Measurements from ENCODE around the gene CRB2.

CRB2 gene

DNA sequence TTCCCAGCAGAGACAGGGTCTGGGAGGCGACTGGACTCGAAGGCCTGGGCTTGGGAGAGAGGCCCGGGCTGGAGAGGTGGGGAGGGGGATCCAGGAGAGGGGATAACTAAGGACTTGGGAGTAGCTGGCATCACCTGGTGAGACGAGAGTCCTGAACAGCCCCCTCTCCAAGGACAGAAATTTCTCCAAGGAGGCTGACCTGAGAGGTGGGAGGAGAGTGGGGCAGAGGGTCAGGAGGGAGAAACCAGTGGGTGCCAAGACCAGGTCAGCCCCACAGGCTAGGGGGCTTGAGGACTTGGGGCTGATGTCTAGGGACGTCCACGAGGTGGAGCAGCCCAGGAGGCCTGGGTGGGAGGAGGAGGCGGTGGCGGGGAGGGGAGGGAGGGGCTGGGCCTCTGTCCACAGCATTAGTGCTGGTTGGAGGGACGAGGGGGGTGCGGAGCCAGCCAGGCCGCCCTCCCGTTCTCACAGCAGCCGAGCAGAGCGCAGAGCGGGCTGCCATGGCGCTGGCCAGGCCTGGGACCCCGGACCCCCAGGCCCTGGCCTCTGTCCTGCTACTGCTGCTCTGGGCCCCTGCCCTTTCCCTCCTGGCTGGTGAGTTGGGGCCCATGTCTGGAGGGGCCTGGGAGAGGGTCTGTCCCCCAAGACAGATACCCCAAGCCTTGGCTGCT, at the start of gene CRB2:
Gene CRB2 (plus strand): TSS at position 437 of the 671 bp plus-strand sequence. CDS start 64 bp downstream, at position 501.
- Histone ChIP-seq H3K4me1 (ENCODE audit: control insufficient read depth, low read depth, low read length) (peaks cover 40% of the 10 kb centered on the region), H3K9me3 (ENCODE audit: control insufficient read depth, low read depth, low read length) (no peaks in the 10 kb centered on the region), H3K36me3 (ENCODE audit: control insufficient read depth, low read depth, low read length) (no peaks in the 10 kb centered on the region), H3K27ac (ENCODE audit: low read length) (no peak within 1 kb of the TSS), H3K4me3 (ENCODE audit: low read length) (peak within 1 kb of the TSS; percentile 61), H3K9ac (ENCODE audit: low read length) (peak within 1 kb of the TSS; percentile 50), H3K27me3 (ENCODE audit: control insufficient read depth, insufficient read depth, low read length) (no peaks in the 10 kb centered on the region)

DNA sequence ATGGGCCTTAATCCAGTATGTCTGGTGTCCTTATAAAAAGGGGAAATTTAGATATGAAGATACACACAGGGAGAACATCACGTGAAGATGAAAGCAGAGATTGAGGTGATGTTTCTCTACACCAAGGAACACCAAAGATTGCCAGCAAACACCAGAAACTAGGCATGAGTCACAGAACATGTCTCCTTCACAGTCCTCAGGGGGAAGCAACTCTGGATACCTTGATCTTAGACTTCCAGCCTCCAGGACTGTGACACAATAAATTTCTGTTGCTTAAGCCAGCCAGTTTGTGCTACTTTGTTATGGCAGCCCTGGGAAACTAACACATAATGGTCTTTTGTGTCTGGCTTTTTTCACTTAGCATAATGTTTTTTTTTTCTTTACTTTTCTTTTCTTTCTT, 46.4 kb upstream of the CRB2 start:
- Histone ChIP-seq H3K9me3 (ENCODE audit: control insufficient read depth, low read depth, low read length) (no peaks in the 10 kb centered on the region), H3K36me3 (ENCODE audit: control insufficient read depth, low read depth, low read length) (no peaks in the 10 kb centered on the region), H3K4me1 (ENCODE audit: control insufficient read depth, low read depth, low read length) (no peaks in the 10 kb centered on the region), H3K4me3 (ENCODE audit: low read length) (no peak overlapping the region), H3K27ac (ENCODE audit: low read length) (no peak overlapping the region), H3K9ac (ENCODE audit: low read length) (no peak overlapping the region), H3K27me3 (ENCODE audit: control insufficient read depth, insufficient read depth, low read length) (no peaks in the 10 kb centered on the region)

DNA sequence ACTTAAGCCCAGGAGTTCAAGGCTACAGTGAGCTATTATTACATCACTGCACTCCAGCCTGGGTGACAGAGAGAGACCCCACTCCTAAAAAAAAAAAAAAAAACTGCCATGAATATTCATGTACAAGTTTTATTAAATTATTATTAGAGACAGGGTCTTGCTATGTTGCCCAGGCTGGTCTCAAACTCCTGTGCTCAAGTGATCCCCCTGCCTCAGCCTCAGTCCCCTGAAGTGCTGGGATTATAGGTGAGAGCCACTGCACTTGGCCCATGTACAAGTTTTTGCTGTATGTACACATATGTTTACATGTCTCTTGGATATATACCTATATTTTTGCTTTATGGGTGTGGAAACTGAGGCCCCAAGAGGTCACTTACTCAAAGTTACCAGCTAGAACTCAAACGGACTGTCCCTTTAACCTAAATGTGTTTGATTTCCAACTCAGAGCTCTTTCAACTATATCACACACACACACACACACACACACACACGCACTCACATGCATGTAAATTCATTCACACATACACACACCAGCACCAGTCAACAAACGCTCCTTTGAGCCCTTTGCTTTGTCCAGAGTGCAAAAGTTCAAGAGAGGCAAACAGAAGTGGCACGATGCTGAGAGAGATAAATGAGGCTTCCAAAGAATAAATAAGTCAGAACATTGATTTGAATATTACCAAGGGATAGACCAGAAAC, 45.3 kb upstream of the CRB2 start:
- H3K9me3 ChIP-seq (ENCODE audit: control insufficient read depth, low read depth, low read length): no peaks in the 10 kb centered on the region
- no peaks in the 10 kb centered on the region for H3K4me1 ChIP-seq (ENCODE audit: control insufficient read depth, low read depth, low read length)
- no peaks in the 10 kb centered on the region for H3K27me3 ChIP-seq (ENCODE audit: control insufficient read depth, insufficient read depth, low read length)
- H3K4me3 ChIP-seq (ENCODE audit: low read length): no peak overlapping the region
- H3K9ac ChIP-seq (ENCODE audit: low read length): no peak overlapping the region
- no peak overlapping the region for H3K27ac ChIP-seq (ENCODE audit: low read length)
- H3K36me3 ChIP-seq (ENCODE audit: control insufficient read depth, low read depth, low read length): no peaks in the 10 kb centered on the region

DNA sequence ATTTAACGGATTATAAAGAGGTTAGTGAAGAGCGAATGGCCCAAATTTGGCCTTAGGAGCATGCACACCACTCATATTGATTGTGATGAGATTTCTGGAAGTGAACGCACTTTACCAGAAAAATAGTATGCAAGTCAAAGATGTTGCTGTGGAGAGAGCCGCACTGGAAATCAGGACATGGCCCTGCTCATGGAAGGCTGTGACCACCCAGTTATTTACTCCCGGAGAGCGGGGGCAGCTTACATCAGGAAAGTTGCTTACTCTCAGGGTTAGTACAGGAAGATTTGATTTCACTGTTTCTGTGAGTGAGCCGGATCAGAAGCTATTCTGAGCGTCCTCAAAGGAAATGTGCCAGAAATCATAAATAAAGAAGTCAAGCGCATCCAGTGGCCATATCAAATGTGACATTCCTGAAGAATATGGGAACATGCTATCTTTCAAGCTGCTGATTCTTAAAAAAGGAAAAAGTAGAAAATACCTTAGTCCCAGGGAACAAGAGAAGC, 44.7 kb upstream of the CRB2 start:
- Histone ChIP-seq H3K27ac (ENCODE audit: low read length) (no peak overlapping the region), H3K9ac (ENCODE audit: low read length) (no peak overlapping the region), H3K4me3 (ENCODE audit: low read length) (no peak overlapping the region), H3K27me3 (ENCODE audit: control insufficient read depth, insufficient read depth, low read length) (no peaks in the 10 kb centered on the region), H3K9me3 (ENCODE audit: control insufficient read depth, low read depth, low read length) (no peaks in the 10 kb centered on the region), H3K36me3 (ENCODE audit: control insufficient read depth, low read depth, low read length) (no peaks in the 10 kb centered on the region), H3K4me1 (ENCODE audit: control insufficient read depth, low read depth, low read length) (no peaks in the 10 kb centered on the region)

DNA sequence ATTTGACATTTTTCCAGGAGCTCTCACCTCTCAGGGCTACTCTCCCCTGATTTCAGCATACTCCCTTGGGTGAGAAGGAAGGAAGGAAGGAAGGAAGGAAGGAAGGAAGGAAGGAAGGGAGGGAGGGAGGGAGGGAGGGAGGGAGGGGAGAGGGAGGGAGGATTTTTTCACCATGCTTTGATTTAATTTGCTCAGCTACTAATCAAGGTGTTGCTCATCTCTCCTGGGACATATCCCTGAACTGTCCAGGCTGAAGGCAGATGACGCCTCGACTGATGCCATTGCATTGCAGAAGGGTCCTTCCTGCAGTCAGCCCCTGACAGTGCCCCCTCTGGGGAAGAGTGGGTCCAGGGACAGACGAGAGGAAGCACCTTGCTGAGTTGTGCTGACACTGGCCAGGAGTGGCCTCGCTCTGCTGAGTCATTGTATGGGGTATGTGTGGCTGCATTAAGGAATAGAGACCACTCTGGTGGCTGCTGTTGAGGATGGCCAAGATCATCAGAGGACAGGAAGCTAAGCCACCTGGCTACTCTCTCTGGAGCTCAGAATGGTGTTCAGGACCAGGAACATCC, 43.6 kb upstream of the CRB2 start:
- Histone ChIP-seq H3K4me1 (ENCODE audit: control insufficient read depth, low read depth, low read length) (no peaks in the 10 kb centered on the region), H3K9me3 (ENCODE audit: control insufficient read depth, low read depth, low read length) (no peaks in the 10 kb centered on the region), H3K27me3 (ENCODE audit: control insufficient read depth, insufficient read depth, low read length) (no peaks in the 10 kb centered on the region), H3K36me3 (ENCODE audit: control insufficient read depth, low read depth, low read length) (no peaks in the 10 kb centered on the region), H3K9ac (ENCODE audit: low read length) (no peak overlapping the region), H3K27ac (ENCODE audit: low read length) (no peak overlapping the region), H3K4me3 (ENCODE audit: low read length) (no peak overlapping the region)

DNA sequence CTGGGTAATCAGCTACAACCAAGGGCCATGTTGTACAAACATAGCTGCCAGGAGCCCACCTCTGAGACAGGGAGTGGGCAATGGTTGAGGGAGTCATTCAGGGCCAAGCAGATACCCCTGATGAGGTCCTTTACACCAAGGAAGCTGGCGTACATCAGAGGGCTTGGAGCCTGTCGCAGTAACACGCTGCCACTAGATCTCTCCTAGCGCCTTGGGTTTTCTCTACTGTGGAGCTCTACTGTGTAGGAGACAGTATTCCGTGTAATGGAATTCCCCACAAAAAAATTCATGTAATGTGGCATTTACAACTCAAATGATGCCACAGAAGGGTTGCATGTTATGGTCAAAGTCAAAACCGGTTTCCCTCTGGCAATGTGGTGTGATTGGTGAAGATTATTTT, 41.4 kb upstream of the CRB2 start:
- no peak overlapping the region for H3K9ac ChIP-seq (ENCODE audit: low read length)
- no peak overlapping the region for H3K4me3 ChIP-seq (ENCODE audit: low read length)
- no peaks in the 10 kb centered on the region for H3K9me3 ChIP-seq (ENCODE audit: control insufficient read depth, low read depth, low read length)
- H3K4me1 ChIP-seq (ENCODE audit: control insufficient read depth, low read depth, low read length): no peaks in the 10 kb centered on the region
- no peaks in the 10 kb centered on the region for H3K36me3 ChIP-seq (ENCODE audit: control insufficient read depth, low read depth, low read length)
- H3K27me3 ChIP-seq (ENCODE audit: control insufficient read depth, insufficient read depth, low read length): no peaks in the 10 kb centered on the region
- H3K27ac ChIP-seq (ENCODE audit: low read length): no peak overlapping the region

DNA sequence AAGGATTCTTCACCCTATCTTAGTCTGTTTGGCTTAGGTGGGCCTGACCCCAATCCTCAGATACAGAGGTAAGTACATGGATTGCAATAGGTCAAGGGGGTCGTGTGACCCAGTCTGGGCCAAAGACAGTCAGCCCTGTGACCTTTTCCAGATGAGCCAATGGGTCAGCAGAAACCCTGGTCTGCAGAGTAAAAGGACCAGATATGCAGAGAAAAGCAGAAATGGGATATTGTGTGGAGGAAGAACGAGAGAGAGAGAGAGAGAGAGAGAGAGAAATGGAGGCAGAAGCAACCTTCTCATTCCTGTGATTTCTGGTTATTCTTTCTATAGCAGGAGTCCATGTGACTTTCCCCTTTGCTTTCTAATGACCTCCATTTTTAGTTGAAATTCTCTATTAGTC, 40.4 kb upstream of the CRB2 start:
- no peaks in the 10 kb centered on the region for H3K27me3 ChIP-seq (ENCODE audit: control insufficient read depth, insufficient read depth, low read length)
- no peak overlapping the region for H3K27ac ChIP-seq (ENCODE audit: low read length)
- H3K4me3 ChIP-seq (ENCODE audit: low read length): no peak overlapping the region
- no peaks in the 10 kb centered on the region for H3K4me1 ChIP-seq (ENCODE audit: control insufficient read depth, low read depth, low read length)
- H3K36me3 ChIP-seq (ENCODE audit: control insufficient read depth, low read depth, low read length): no peaks in the 10 kb centered on the region
- H3K9me3 ChIP-seq (ENCODE audit: control insufficient read depth, low read depth, low read length): no peaks in the 10 kb centered on the region
- no peak overlapping the region for H3K9ac ChIP-seq (ENCODE audit: low read length)

DNA sequence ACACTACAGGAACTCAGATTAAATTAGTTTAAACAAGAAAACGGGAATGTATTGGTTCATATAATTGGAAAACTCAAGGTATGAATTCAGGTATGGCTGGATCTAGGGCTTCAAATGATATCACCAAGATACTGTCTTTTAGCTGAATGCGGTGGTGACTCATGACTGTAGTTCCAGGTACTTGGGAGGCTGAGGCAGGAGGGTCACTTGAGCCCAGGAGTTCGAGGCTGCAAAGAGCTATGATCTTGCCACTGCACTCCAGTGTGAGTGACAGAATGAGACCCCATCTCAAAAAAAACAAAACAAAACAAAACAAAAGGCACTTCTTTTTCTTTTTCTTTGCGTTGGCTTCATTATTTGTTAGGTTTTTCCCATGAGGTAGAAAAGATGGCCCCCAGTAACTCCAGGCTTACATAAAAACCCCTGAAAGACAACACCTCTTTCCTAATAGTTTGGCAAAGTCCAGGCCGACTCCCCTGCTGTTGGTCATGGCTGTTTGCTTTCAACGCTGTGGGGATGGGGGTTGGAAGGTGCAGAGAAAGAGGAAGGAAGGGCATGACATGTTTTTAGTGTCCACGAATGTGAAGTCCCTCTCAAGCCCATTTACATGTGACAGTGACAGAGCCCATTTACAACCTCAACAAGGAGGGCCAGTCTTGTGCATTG, 39.8 kb upstream of the CRB2 start:
- H3K36me3 ChIP-seq (ENCODE audit: control insufficient read depth, low read depth, low read length): no peaks in the 10 kb centered on the region
- no peak overlapping the region for H3K9ac ChIP-seq (ENCODE audit: low read length)
- H3K4me3 ChIP-seq (ENCODE audit: low read length): no peak overlapping the region
- H3K27ac ChIP-seq (ENCODE audit: low read length): no peak overlapping the region
- no peaks in the 10 kb centered on the region for H3K27me3 ChIP-seq (ENCODE audit: control insufficient read depth, insufficient read depth, low read length)
- H3K9me3 ChIP-seq (ENCODE audit: control insufficient read depth, low read depth, low read length): no peaks in the 10 kb centered on the region
- H3K4me1 ChIP-seq (ENCODE audit: control insufficient read depth, low read depth, low read length): no peaks in the 10 kb centered on the region

DNA sequence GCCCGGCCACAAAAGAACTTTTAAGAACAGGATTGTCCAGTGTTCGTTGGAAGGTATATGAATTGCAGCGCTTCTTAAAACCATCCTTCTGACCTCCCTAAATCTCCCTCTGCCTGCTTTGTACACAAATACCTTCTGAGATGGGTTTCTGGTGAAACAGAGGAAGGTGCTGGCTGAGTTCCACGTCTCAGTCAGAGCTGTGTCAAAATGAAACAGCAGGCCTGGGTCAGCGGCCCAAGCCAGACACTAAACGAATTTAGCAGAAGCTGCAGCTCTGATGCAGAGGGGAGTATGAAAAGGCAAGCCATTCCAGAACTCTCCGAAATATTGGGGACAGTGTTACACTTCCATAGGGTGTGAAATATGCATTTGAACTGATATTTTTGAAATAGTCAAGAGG, 37.8 kb upstream of the CRB2 start:
- Histone ChIP-seq H3K9ac (ENCODE audit: low read length) (no peak overlapping the region), H3K9me3 (ENCODE audit: control insufficient read depth, low read depth, low read length) (no peaks in the 10 kb centered on the region), H3K27ac (ENCODE audit: low read length) (no peak overlapping the region), H3K4me3 (ENCODE audit: low read length) (no peak overlapping the region), H3K36me3 (ENCODE audit: control insufficient read depth, low read depth, low read length) (no peaks in the 10 kb centered on the region), H3K27me3 (ENCODE audit: control insufficient read depth, insufficient read depth, low read length) (no peaks in the 10 kb centered on the region), H3K4me1 (ENCODE audit: control insufficient read depth, low read depth, low read length) (peaks cover 6% of the 10 kb centered on the region)

DNA sequence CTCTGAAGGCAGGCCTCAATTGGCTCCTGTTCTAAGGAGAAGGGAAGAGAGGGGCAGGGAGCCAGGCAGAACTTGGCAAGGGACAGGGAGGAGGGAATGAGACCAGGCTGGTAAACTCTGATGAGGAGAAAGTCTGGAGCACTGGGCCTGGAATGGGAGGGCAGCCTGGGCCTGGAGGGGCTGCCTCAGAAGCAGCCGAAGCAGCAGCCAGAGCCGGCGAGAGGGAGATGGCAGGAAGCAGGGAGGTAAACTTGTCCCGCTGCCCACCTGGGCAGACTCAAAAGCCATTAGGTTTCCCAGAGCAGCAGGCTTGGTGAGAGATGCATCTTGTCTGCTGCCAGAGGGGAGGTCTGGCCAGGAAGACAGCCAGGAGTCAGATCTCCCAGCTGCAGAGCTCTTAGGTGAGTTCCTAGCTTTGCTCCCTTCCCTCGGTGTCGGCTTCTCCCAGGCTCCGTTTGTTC, 37.0 kb upstream of the CRB2 start:
- H3K9ac ChIP-seq (ENCODE audit: low read length): no peak overlapping the region
- no peak overlapping the region for H3K4me3 ChIP-seq (ENCODE audit: low read length)
- no peak overlapping the region for H3K27ac ChIP-seq (ENCODE audit: low read length)
- H3K36me3 ChIP-seq (ENCODE audit: control insufficient read depth, low read depth, low read length): no peaks in the 10 kb centered on the region
- H3K27me3 ChIP-seq (ENCODE audit: control insufficient read depth, insufficient read depth, low read length): no peaks in the 10 kb centered on the region
- no peaks in the 10 kb centered on the region for H3K9me3 ChIP-seq (ENCODE audit: control insufficient read depth, low read depth, low read length)
- H3K4me1 ChIP-seq (ENCODE audit: control insufficient read depth, low read depth, low read length): peaks cover 8% of the 10 kb centered on the region

DNA sequence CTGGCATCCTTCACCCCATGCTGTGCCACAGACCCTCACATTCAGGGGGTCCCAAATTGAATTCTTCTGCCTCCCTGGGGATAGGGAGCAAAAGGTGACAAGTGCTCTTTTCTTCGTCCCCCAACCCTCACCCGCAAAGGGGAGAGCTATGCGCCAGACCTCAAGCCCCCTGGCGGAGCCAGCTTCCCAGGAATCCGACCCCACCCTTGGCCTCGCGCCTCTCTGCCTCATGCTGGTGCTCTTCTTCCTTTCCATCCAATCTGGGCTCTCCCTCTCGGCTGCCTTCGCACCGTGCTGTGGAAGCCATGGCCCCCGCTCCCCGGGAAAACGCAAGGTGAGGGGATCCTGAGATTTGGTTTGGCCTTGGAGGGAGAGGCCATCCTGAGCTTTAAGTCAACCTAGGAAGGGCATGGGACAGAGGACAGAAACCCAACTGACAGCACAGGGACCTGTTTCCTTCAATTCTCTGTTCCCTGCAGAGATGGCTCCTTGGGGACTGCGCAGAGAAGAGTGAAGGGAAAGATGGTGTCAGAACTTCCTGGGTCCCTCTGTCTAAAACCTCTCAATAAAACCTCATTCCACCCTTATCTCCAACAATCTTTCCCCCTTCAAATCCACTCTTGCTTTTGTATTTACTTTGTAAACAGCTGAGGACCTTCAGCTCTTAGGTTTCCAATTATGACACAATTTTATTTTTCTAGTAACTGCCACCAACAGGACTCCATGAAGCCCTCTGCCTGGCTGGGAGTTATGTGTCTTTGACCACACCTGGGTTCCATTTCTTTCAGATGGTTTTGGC, 36.3 kb upstream of the CRB2 start:
- H3K4me1 ChIP-seq (ENCODE audit: control insufficient read depth, low read depth, low read length): peaks cover 8% of the 10 kb centered on the region
- no peak overlapping the region for H3K9ac ChIP-seq (ENCODE audit: low read length)
- no peak overlapping the region for H3K4me3 ChIP-seq (ENCODE audit: low read length)
- H3K36me3 ChIP-seq (ENCODE audit: control insufficient read depth, low read depth, low read length): no peaks in the 10 kb centered on the region
- H3K27ac ChIP-seq (ENCODE audit: low read length): no peak overlapping the region
- no peaks in the 10 kb centered on the region for H3K9me3 ChIP-seq (ENCODE audit: control insufficient read depth, low read depth, low read length)
- no peaks in the 10 kb centered on the region for H3K27me3 ChIP-seq (ENCODE audit: control insufficient read depth, insufficient read depth, low read length)
